DND-41 (cell line): ENCODE measurements around the gene SGK1.

ENCODE experiments used
- ATAC-seq: fragments of 200-7000 bp; cut with Tn5 transposase; 3 replicates; pipeline ENCODE4 v1.9.1; 2021; ENCODE audit warnings: low read depth; ENCODE audit not compliant: insufficient read depth
- DNase-seq: peaks from one replicate; pipeline ENCODE4 v3.0.0-alpha.2; 2020
- H2AFZ ChIP-seq: 2 replicates; pipeline ENCODE4 v1.6.0; 2012; ENCODE audit warnings: low read depth, low read length
- H3K27ac ChIP-seq: 2 replicates; pipeline ENCODE4 v1.5.1; 2012; ENCODE audit warnings: low read length, inconsistent platforms
- H3K27me3 ChIP-seq: fragments of 200-600 bp; sonication (generic); 2 replicates; pipeline ENCODE4 v1.6.0; 2012; ENCODE audit warnings: low read length, mild to moderate bottlenecking, inconsistent platforms; ENCODE audit not compliant: insufficient read depth, poor library complexity
- H3K36me3 ChIP-seq: 2 replicates; pipeline ENCODE4 v1.5.1; 2012; ENCODE audit warnings: low read length, inconsistent platforms; ENCODE audit not compliant: insufficient read depth
- H3K4me1 ChIP-seq: 2 replicates; pipeline ENCODE4 v1.5.1; 2012; ENCODE audit warnings: mild to moderate bottlenecking, low read length; ENCODE audit not compliant: insufficient read depth
- H3K4me2 ChIP-seq: 2 replicates; pipeline ENCODE4 v1.6.0; 2012; ENCODE audit warnings: mild to moderate bottlenecking, moderate library complexity, low read length, inconsistent platforms; ENCODE audit not compliant: insufficient read depth
- H3K4me3 ChIP-seq, 2 experiments: fragments of 200-600 bp in 1 of 2; shearing (Covaris generic) in 1 of 2; 2 replicates each; pipeline ENCODE4 v1.5.1; 2012 to 2016; ENCODE audit warnings: inconsistent platforms in 2 of 2, low read length in 2 of 2, mild to moderate bottlenecking in 2 of 2, low read depth in 1 of 2, moderate library complexity in 1 of 2
- H3K79me2 ChIP-seq: 2 replicates; pipeline ENCODE4 v1.6.0; 2012; ENCODE audit warnings: low read length, inconsistent platforms; ENCODE audit not compliant: insufficient read depth
- H3K9ac ChIP-seq: 2 replicates; pipeline ENCODE4 v1.6.0; 2012; ENCODE audit warnings: low read depth, mild to moderate bottlenecking, inconsistent platforms, low read length, moderate library complexity
- H3K9me3 ChIP-seq: 2 replicates; pipeline ENCODE4 v1.5.1; 2012; ENCODE audit warnings: low read length, moderate library complexity, mild to moderate bottlenecking, inconsistent platforms; ENCODE audit not compliant: insufficient read depth, severe bottlenecking
- H4K20me1 ChIP-seq: 2 replicates; pipeline ENCODE4 v1.6.0; 2012; ENCODE audit warnings: low read length; ENCODE audit not compliant: insufficient read depth
- EZH2 ChIP-seq: IDR thresholded peaks from 3 replicates; pipeline ENCODE4 v1.6.1; 2012; ENCODE audit warnings: borderline replicate concordance, low read depth, mild to moderate bottlenecking, moderate library complexity, low read length, inconsistent platforms; ENCODE audit not compliant: severe bottlenecking
- TF ChIP-seq, protein P1 (sequence below): IDR thresholded peaks from 2 replicates; pipeline ENCODE4 v1.5.1; 2012; ENCODE audit warnings: borderline replicate concordance, low read length, moderate library complexity, mild to moderate bottlenecking; ENCODE audit not compliant: poor library complexity, severe bottlenecking; ENCODE audit errors: extremely low read depth

SGK1 gene

DNA sequence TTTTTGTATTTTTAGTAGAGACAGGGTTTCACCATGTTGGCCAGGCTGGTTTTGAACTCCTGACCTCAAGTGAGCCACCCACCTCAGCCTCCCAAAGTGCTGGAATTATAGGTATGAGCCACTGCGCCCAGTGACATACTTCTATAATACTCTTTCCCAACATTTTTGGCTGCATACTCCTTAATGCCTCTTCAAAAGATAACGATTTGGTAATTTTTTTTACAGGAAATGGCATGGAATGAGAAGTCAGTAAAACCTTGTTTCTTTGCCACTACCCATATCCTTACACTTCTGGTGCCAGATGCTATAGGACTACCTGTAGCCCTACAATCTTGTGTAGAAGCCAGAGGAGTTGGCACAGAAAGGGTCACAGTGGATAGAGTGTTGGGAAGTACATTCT, 41.4 kb upstream of the SGK1 start:
- DNase-seq (no peak), ATAC-seq (no peak)
- Histone ChIP-seq H2AFZ (no peak overlapping the region), H3K27ac (no peak overlapping the region), H3K79me2 (no peaks in the 10 kb centered on the region), H4K20me1 (no peaks in the 10 kb centered on the region), H3K27me3 (no peaks in the 10 kb centered on the region), H3K36me3 (no peaks in the 10 kb centered on the region), H3K4me1 (no peaks in the 10 kb centered on the region), H3K9ac (no peak overlapping the region), H3K9me3 (peaks cover 4% of the 10 kb centered on the region), H3K4me2 (no peak overlapping the region), H3K4me3 (no peak overlapping the region)
- TF ChIP-seq, protein P1, sequence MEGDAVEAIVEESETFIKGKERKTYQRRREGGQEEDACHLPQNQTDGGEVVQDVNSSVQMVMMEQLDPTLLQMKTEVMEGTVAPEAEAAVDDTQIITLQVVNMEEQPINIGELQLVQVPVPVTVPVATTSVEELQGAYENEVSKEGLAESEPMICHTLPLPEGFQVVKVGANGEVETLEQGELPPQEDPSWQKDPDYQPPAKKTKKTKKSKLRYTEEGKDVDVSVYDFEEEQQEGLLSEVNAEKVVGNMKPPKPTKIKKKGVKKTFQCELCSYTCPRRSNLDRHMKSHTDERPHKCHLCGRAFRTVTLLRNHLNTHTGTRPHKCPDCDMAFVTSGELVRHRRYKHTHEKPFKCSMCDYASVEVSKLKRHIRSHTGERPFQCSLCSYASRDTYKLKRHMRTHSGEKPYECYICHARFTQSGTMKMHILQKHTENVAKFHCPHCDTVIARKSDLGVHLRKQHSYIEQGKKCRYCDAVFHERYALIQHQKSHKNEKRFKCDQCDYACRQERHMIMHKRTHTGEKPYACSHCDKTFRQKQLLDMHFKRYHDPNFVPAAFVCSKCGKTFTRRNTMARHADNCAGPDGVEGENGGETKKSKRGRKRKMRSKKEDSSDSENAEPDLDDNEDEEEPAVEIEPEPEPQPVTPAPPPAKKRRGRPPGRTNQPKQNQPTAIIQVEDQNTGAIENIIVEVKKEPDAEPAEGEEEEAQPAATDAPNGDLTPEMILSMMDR: no peak
- TF ChIP-seq EZH2: no peak

DNA sequence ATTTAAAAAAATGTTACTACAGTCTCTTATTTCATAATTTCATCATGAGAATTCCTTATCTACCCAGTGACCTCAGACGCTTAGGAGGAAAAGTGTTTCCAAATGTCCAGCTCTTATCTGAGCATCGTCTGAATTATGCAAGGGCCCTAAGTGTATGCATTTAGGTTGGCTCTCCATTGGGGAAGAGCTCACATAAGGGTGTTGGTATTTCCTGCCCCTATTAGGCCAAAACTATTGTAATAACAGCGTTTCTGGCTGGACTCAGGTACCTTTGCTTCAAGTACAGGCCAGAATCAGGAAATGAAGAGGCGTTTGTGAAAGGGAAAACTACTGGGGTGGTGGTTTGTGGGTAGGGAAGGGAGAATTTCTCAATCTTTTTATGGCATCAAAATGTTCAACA, 40.4 kb upstream of the SGK1 start:
- DNase-seq: no peak
- H3K4me2 ChIP-seq: no peak overlapping the region
- no peaks in the 10 kb centered on the region for H3K36me3 ChIP-seq
- H3K9me3 ChIP-seq: peaks cover 4% of the 10 kb centered on the region
- H3K4me3 ChIP-seq: no peak overlapping the region
- H3K79me2 ChIP-seq: no peaks in the 10 kb centered on the region
- no peaks in the 10 kb centered on the region for H4K20me1 ChIP-seq
- H2AFZ ChIP-seq: no peak overlapping the region
- no peak overlapping the region for H3K9ac ChIP-seq
- TF ChIP-seq EZH2: no peak
- TF ChIP-seq, protein P1: no peak
- H3K27ac ChIP-seq: no peak overlapping the region
- H3K4me1 ChIP-seq: peaks cover 7% of the 10 kb centered on the region
- no peaks in the 10 kb centered on the region for H3K27me3 ChIP-seq
- no peak for ATAC-seq

DNA sequence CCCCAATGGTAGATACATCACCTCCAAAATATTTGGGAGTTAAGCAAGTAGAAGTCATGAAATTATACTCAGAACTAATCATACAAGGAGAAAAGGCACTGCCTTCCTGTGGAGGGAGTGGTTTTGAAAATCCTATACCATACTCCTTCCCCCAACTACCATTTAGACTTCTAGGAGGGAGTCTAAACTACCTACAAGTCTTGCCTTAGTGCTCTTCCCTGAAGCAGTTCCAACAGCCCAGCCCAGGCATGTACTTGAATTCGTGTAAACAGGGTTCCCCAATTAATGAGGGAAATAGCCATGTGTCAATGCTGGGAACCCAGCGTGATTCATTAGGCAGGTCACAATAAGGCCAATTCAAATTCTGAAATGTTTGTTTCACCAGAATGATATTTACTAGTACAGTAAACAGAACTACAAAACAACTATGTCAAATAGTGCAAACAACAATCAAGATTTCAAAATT, 39.1 kb upstream of the SGK1 start:
- no peak overlapping the region for H2AFZ ChIP-seq
- no peak for DNase-seq

More for the DNA sequence above, 39.1 kb upstream of the SGK1 start:
- Histone ChIP-seq H3K4me1 (peaks cover 20% of the 10 kb centered on the region), H3K27ac (no peak overlapping the region), H3K36me3 (no peaks in the 10 kb centered on the region), H3K79me2 (no peaks in the 10 kb centered on the region), H3K9ac (no peak overlapping the region), H4K20me1 (no peaks in the 10 kb centered on the region), H3K27me3 (no peaks in the 10 kb centered on the region), H3K4me2 (no peak overlapping the region), H3K4me3 (no peak overlapping the region), H3K9me3 (peaks cover 4% of the 10 kb centered on the region)
- no peak for TF ChIP-seq EZH2
- TF ChIP-seq, protein P1: no peak
- no peak for ATAC-seq
